H1 (cell line): ENCODE data around the gene NEMF. TPM values are rescaled to one million over a fixed set of nuclear protein-coding genes. Genes with fewer than 3 reads are reported as not detected.

Experiments used
- CTCF ChIA-PET: fragments of 300-600 bp; sonication (Branson Sonifier 250); formaldehyde crosslinking; loops from one replicate; lab custom pipeline; 2021; ENCODE audit not compliant: partially characterized antibody; lab: Charles Lee
- POLR2A ChIA-PET: fragments of 300-600 bp; sonication (Branson Sonifier 250); formaldehyde crosslinking; loops from one replicate; lab custom pipeline; 2021; ENCODE audit warnings: inconsistent platforms; ENCODE audit not compliant: partially characterized antibody; lab: Charles Lee
- DNase-seq, 2 experiments: peaks; one replicate each; pipeline versions ENCODE4 v3.0.0 to v3.0.0-alpha.2; 2010 to 2022; ENCODE audit warnings: low spot score in 2 of 2, low read depth in 1 of 2, mixed read lengths in 1 of 2
- FAIRE-seq: peaks from 2 replicates; lab custom pipeline; 2011; peaks lifted over from hg19 to GRCh38; lab: Jason Lieb, UNC
- H2AFZ ChIP-seq: 2 replicates; pipeline ENCODE4 v1.8.1; 2012; ENCODE audit warnings: low read length, inconsistent platforms
- H2AK5ac ChIP-seq: 2 replicates; pipeline ENCODE4 v1.6.1; 2013; ENCODE audit warnings: low read depth, low read length
- H2BK120ac ChIP-seq: replicated peaks from 2 replicates; pipeline ENCODE3; 2013; ENCODE audit warnings: low read depth, low read length, inconsistent platforms
- H2BK12ac ChIP-seq: 2 replicates; pipeline ENCODE4 v1.6.1; 2013; ENCODE audit warnings: low read depth, low read length
- H2BK15ac ChIP-seq: 2 replicates; pipeline ENCODE4 v1.6.1; 2013; ENCODE audit warnings: low read length
- H2BK20ac ChIP-seq: 2 replicates; pipeline ENCODE4 v1.6.1; 2013; ENCODE audit warnings: low read length
- H2BK5ac ChIP-seq: 2 replicates; pipeline ENCODE4 v1.6.1; 2013; ENCODE audit warnings: low read depth, low read length
- H3K14ac ChIP-seq: 2 replicates; pipeline ENCODE4 v1.6.1; 2013; ENCODE audit warnings: inconsistent platforms; ENCODE audit not compliant: insufficient read length
- H3K18ac ChIP-seq: 2 replicates; pipeline ENCODE4 v1.6.1; 2013; ENCODE audit warnings: low read length; ENCODE audit errors: extremely low read depth
- H3K23ac ChIP-seq: 2 replicates; pipeline ENCODE4 v1.6.1; 2013; ENCODE audit warnings: inconsistent platforms; ENCODE audit not compliant: insufficient read length
- H3K23me2 ChIP-seq: 2 replicates; pipeline ENCODE4 v1.6.1; 2013; ENCODE audit warnings: low read depth, low read length
- H3K27ac ChIP-seq: 2 replicates; pipeline ENCODE4 v1.6.1; 2011; ENCODE audit warnings: low read depth, low read length, inconsistent platforms
- H3K27me3 ChIP-seq, 4 experiments: replicated peaks in 1 of 4; 1 replicate in 1 of 4; 2 replicates in 3 of 4; pipeline versions ENCODE4 v1.6.1 to v1.8.1; 2011 to 2013; ENCODE audit warnings: low read length in 3 of 4, mild to moderate bottlenecking in 3 of 4, inconsistent platforms in 2 of 4, mixed read lengths in 2 of 4, moderate library complexity in 1 of 4; ENCODE audit not compliant: control insufficient read depth in 3 of 4, insufficient read depth in 3 of 4; ENCODE audit errors: extremely low read depth in 1 of 4
- H3K36me3 ChIP-seq, 4 experiments: 2 replicates each; pipeline versions ENCODE4 v1.6.1 to v1.8.1; 2011 to 2013; ENCODE audit warnings: mild to moderate bottlenecking in 4 of 4, low read length in 3 of 4, moderate library complexity in 2 of 4, control low read depth in 1 of 4, inconsistent platforms in 1 of 4; ENCODE audit not compliant: insufficient read depth in 4 of 4, control insufficient read depth in 2 of 4
- H3K4ac ChIP-seq: replicated peaks from 2 replicates; pipeline ENCODE3; 2013; ENCODE audit warnings: low read length, low read depth, mixed read lengths, inconsistent platforms; ENCODE audit not compliant: insufficient read length
- H3K4me1 ChIP-seq, 4 experiments: replicated peaks in 1 of 4; 1 replicate in 1 of 4; 2 replicates in 3 of 4; pipeline versions ENCODE4 v1.6.1 to v1.8.1; 2011 to 2013; ENCODE audit warnings: low read length in 3 of 4, inconsistent platforms in 2 of 4, mixed read lengths in 1 of 4; ENCODE audit not compliant: insufficient read depth in 4 of 4, control insufficient read depth in 3 of 4
- H3K4me2 ChIP-seq, 2 experiments: 2 replicates each; pipeline versions ENCODE4 v1.6.1 to v1.8.1; 2011 to 2013; ENCODE audit warnings: low read depth in 2 of 2, low read length in 2 of 2, control low read depth in 1 of 2, inconsistent platforms in 1 of 2, mild to moderate bottlenecking in 1 of 2; ENCODE audit not compliant: insufficient read depth in 1 of 2
- H3K4me3 ChIP-seq, 4 experiments: fragments of 200-600, 300-600 bp in 1 of 4; sonication (generic), shearing (Covaris generic), sonication (Bioruptor Twin) in 1 of 4; 2 replicates each; pipeline versions ENCODE4 v1.5.1 to v1.8.1; 2011 to 2016; ENCODE audit warnings: low read length in 4 of 4, low read depth in 3 of 4, control low read depth in 2 of 4, inconsistent platforms in 2 of 4, mild to moderate bottlenecking in 2 of 4, mixed read lengths in 1 of 4, moderate library complexity in 1 of 4; ENCODE audit not compliant: insufficient read depth in 2 of 4; ENCODE audit errors: extremely low read depth in 1 of 4
- H3K56ac ChIP-seq: replicated peaks from 2 replicates; pipeline ENCODE3; 2013; ENCODE audit warnings: low read depth, mild to moderate bottlenecking, mixed read lengths, low read length, inconsistent platforms; ENCODE audit not compliant: insufficient read length
- H3K79me1 ChIP-seq: 2 replicates; pipeline ENCODE4 v1.6.1; 2013; ENCODE audit warnings: low read depth, low read length, control low read depth
- H3K79me2 ChIP-seq, 2 experiments: 2 replicates each; pipeline versions ENCODE4 v1.6.1 to v1.8.1; 2012 to 2013; ENCODE audit warnings: low read length in 2 of 2, mild to moderate bottlenecking in 2 of 2, inconsistent platforms in 1 of 2; ENCODE audit not compliant: insufficient read depth in 2 of 2, control insufficient read depth in 1 of 2
- H3K9ac ChIP-seq, 4 experiments: replicated peaks in 1 of 4; 1 replicate in 1 of 4; 2 replicates in 3 of 4; pipeline versions ENCODE4 v1.6.1 to v1.8.1; 2011 to 2013; ENCODE audit warnings: low read depth in 3 of 4, low read length in 3 of 4, control low read depth in 2 of 4, mild to moderate bottlenecking in 2 of 4, moderate library complexity in 2 of 4, inconsistent platforms in 1 of 4; ENCODE audit errors: extremely low read depth in 1 of 4
- H3K9me3 ChIP-seq, 2 experiments: 2 replicates each; pipeline versions ENCODE4 v1.6.1 to v1.8.1; 2012 to 2013; ENCODE audit warnings: mild to moderate bottlenecking in 2 of 2, moderate library complexity in 2 of 2, control low read depth in 1 of 2, inconsistent platforms in 1 of 2, low read depth in 1 of 2, low read length in 1 of 2, mixed read lengths in 1 of 2; ENCODE audit not compliant: insufficient read depth in 2 of 2
- H4K20me1 ChIP-seq, 2 experiments: replicated peaks in 1 of 2; 2 replicates each; pipeline versions ENCODE3 to v1.8.1; 2011 to 2013; ENCODE audit warnings: inconsistent platforms in 2 of 2, low read length in 2 of 2, mild to moderate bottlenecking in 1 of 2; ENCODE audit not compliant: insufficient read depth in 2 of 2, control insufficient read depth in 1 of 2
- H4K5ac ChIP-seq: 2 replicates; pipeline ENCODE4 v1.6.1; 2013; ENCODE audit warnings: low read length, low read depth, mixed read lengths, inconsistent platforms; ENCODE audit not compliant: insufficient read length
- H4K8ac ChIP-seq: 2 replicates; pipeline ENCODE4 v1.8.0; 2013; ENCODE audit warnings: mild to moderate bottlenecking, moderate library complexity, low read length, inconsistent platforms; ENCODE audit not compliant: insufficient read depth; ENCODE audit errors: extremely low read depth
- H4K91ac ChIP-seq: replicated peaks from 2 replicates; pipeline ENCODE3; 2013; ENCODE audit warnings: low read length, mixed read lengths, inconsistent platforms; ENCODE audit not compliant: insufficient read length
- RAD21 ChIP-seq, 2 experiments: IDR thresholded peaks in 1 of 2; conservative IDR thresholded peaks in 1 of 2; 2 replicates each; pipeline ENCODE4 v1.6.1; 2011; ENCODE audit warnings: low read depth in 2 of 2, low read length in 2 of 2, improper control_type of control experiment in 1 of 2, inconsistent platforms in 1 of 2, mild to moderate bottlenecking in 1 of 2, moderate library complexity in 1 of 2
- SIN3A ChIP-seq, 2 experiments: IDR thresholded peaks in 1 of 2; conservative IDR thresholded peaks in 1 of 2; 2 replicates each; pipeline ENCODE4 v1.6.1; 2011 to 2012; ENCODE audit warnings: low read length in 2 of 2, improper control_type of control experiment in 1 of 2, low read depth in 1 of 2, mild to moderate bottlenecking in 1 of 2
- WGBS, 2 experiments: shearing (Covaris generic) in 1 of 2; methylation state at CpG; one replicate each; pipeline versions ENCODE4 v1.1.6 to v1.1.7; 2013 to 2015; ENCODE audit warnings: low lambda C conversion rate in 2 of 2, mixed read lengths in 2 of 2, inconsistent platforms in 1 of 2, low coverage in 1 of 2, missing lambda C conversion rate in 1 of 2; ENCODE audit not compliant: insufficient replicate concordance in 2 of 2, insufficient coverage in 1 of 2, insufficient read length in 1 of 2; ENCODE audit errors: extremely low coverage in 1 of 2, missing lambda C conversion rate in 1 of 2; 5-methylcytosine and 5-hydroxymethylcytosine counted together
- polyA plus RNA-seq, 7 experiments: library from polyadenylated mRNA; depleted of rRNA in 3 of 7; stranded (reverse) in 5 of 7; unstranded in 2 of 7; fragments of >200 nt in 5 of 7; fragments of 200-250 nt in 2 of 7; gene quantifications; 1 replicate in 5 of 7; 2 replicates in 1 of 7; 4 replicates in 1 of 7; pipeline versions ENCODE4 v1.2.1 to v1.2.3, GENCODE V29; 2011 to 2013; ENCODE audit warnings: missing spikeins in 2 of 7, mixed read lengths in 2 of 7
- total RNA-seq: library from RNA; stranded (reverse); fragmentation: NEBNext Ultra II Directional; extraction: Animal tissue kit (Norgen Biotek cat#: 25700); gene quantifications from 2 replicates; pipeline ENCODE4 v1.2.1, GENCODE V29; 2021
- TF ChIP-seq, protein P1 (sequence below), 3 experiments: IDR thresholded peaks; 1 replicate in 2 of 3; 2 replicates in 1 of 3; pipeline versions ENCODE4 v1.5.1 to v1.6.1; 2011; ENCODE audit warnings: low read length in 3 of 3, mild to moderate bottlenecking in 3 of 3, inconsistent platforms in 2 of 3, low read depth in 1 of 3, moderate library complexity in 1 of 3; ENCODE audit not compliant: insufficient read depth in 1 of 3; ENCODE audit errors: control extremely low read depth in 1 of 3

NEMF gene
- total and polyA plus RNA-seq, 2 of the 8 experiments (the other 6 are each of a cell fraction or from before 2014, with no cell fraction given) = 8.3 to 45.5 TPM

DNA sequence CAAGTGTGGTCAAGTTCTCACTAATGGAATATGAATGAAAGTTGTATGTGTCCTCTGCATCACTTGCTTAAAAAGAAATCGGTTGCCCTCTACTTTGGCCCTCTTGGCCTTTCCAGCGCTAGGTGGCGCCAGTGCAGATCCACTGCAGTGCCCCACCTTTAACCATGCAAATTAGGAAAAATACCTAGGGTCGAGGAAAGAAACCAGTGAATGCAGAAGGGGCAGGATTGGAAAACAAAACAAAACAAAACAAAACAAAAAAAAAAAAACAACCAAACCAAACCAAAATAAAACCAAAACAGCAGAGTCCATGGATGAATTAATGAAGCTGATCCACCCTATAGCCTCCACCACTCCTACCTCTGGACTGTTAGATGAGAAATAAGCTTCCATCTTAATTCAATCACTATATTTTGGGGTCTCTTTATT is 12.9 kb upstream of the NEMF start:
- H3K4me3 ChIP-seq = no peak overlapping the region
- ChIA-PET POLR2A (interaction anchor here (0.9 to 1.3 kb wide), 3 partner anchors 12 to 240 kb away, joined by 3 to 7 read pairs (median 3); partner anchors contain the start of gene NEMF), CTCF (interaction anchor here (0.6 to 7.8 kb wide), 31 partner anchors 9 to 571 kb away, joined by 3 to 90 read pairs (median 3); partner anchors contain the start of genes ARF6 and NEMF)
- H3K4me2 ChIP-seq = peak overlapping the region in 1 of 2 experiments; percentile 25; a peak in 1 of 4 replicates
- H3K79me1 ChIP-seq = no peaks in the 10 kb centered on the region
- no peak overlapping the region for H4K8ac ChIP-seq
- no peak overlapping the region for H3K23ac ChIP-seq
- no peak overlapping the region for H2BK15ac ChIP-seq
- no peak overlapping the region for H2BK120ac ChIP-seq
- no peak overlapping the region for H2AK5ac ChIP-seq
- no peak overlapping the region for H4K5ac ChIP-seq
- H3K36me3 ChIP-seq = no peaks in the 10 kb centered on the region
- H3K18ac ChIP-seq = no peak overlapping the region
- H3K23me2 ChIP-seq = peaks cover 11% of the 10 kb centered on the region; the same call in 1 of the 2 replicates
- H3K56ac ChIP-seq = no peak overlapping the region
- no peak overlapping the region for H2BK12ac ChIP-seq
- no peak overlapping the region for H2BK20ac ChIP-seq
- H3K9ac ChIP-seq = no peak overlapping the region
- DNase-seq (peak in 1 of 2 experiments; percentile 87), FAIRE-seq (no peak)
- H3K4ac ChIP-seq = no peak overlapping the region
- H3K4me1 ChIP-seq = peaks cover 0 to 3% (median 1%) of the 10 kb centered on the region in 4 experiments; a peak in 4 of 7 replicates
- H3K9me3 ChIP-seq = no peaks in the 10 kb centered on the region
- no peaks in the 10 kb centered on the region for H4K20me1 ChIP-seq
- H4K91ac ChIP-seq = no peak overlapping the region
- no peaks in the 10 kb centered on the region for H3K27me3 ChIP-seq
- WGBS, 2 experiments = 5% methylated on average over 4 of the region's 4 CpGs; no CpG with 5 or more reads in 1 of the 2 experiments
- no peak for TF ChIP-seq SIN3A (conservative IDR thresholded peaks at IDR 0.05 in 1 of 2, IDR thresholded peaks at IDR 0.05 in 1 of 2; ENCODE audit: low read depth in 1 of 2, low read length in 2 of 2)
- TF ChIP-seq RAD21 (IDR thresholded peaks at IDR 0.05 in 1 of 2, conservative IDR thresholded peaks at IDR 0.05 in 1 of 2; ENCODE audit: low read depth in 2 of 2, low read length in 2 of 2) = peak; percentile 65 to 75
- TF ChIP-seq, protein P1, sequence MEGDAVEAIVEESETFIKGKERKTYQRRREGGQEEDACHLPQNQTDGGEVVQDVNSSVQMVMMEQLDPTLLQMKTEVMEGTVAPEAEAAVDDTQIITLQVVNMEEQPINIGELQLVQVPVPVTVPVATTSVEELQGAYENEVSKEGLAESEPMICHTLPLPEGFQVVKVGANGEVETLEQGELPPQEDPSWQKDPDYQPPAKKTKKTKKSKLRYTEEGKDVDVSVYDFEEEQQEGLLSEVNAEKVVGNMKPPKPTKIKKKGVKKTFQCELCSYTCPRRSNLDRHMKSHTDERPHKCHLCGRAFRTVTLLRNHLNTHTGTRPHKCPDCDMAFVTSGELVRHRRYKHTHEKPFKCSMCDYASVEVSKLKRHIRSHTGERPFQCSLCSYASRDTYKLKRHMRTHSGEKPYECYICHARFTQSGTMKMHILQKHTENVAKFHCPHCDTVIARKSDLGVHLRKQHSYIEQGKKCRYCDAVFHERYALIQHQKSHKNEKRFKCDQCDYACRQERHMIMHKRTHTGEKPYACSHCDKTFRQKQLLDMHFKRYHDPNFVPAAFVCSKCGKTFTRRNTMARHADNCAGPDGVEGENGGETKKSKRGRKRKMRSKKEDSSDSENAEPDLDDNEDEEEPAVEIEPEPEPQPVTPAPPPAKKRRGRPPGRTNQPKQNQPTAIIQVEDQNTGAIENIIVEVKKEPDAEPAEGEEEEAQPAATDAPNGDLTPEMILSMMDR (IDR thresholded peaks at IDR 0.05; ENCODE audit: control extremely low read depth in 1 of 3, insufficient read depth in 1 of 3, low read depth in 1 of 3, low read length in 3 of 3) = peak; percentile 77 to 84 (median 81)
- no peak overlapping the region for H2BK5ac ChIP-seq
- no peaks in the 10 kb centered on the region for H3K79me2 ChIP-seq
- no peak overlapping the region for H3K27ac ChIP-seq
- no peak overlapping the region for H3K14ac ChIP-seq
- H2AFZ ChIP-seq = no peak overlapping the region
